ENCODE measurements around the gene APOBEC3G.
"Not testable (repeated sequence)": the region's sequence is repeated elsewhere in the genome, so short reads cannot be mapped to it uniquely, and the experiment has no call there.

GRCh38 chr22:39037071-39037470 lies 40.0 kb upstream of the APOBEC3G start:
- TF ChIP-seq POLR2AphosphoS5, POLR2A, TAF1 (IDR thresholded peaks at IDR 0.05; ENCODE audit: low read depth, low read length): not testable (repeated sequence)

All from GM12891 (cell line).